Fibroblast of skin of back (primary cell): ENCODE measurements around the gene NXPH1.

Experiments
- DNase-seq: peaks from one replicate; pipeline ENCODE4 v3.0.0-alpha.2; 2013

Gene NXPH1

GRCh38 chr7:8509621-8510020 lies 76.2 kb downstream of the NXPH1 start:
- DNase-seq = no peak

GRCh38 chr7:8511855-8512254 lies 78.4 kb downstream of the NXPH1 start:
- no peak for DNase-seq

DNA sequence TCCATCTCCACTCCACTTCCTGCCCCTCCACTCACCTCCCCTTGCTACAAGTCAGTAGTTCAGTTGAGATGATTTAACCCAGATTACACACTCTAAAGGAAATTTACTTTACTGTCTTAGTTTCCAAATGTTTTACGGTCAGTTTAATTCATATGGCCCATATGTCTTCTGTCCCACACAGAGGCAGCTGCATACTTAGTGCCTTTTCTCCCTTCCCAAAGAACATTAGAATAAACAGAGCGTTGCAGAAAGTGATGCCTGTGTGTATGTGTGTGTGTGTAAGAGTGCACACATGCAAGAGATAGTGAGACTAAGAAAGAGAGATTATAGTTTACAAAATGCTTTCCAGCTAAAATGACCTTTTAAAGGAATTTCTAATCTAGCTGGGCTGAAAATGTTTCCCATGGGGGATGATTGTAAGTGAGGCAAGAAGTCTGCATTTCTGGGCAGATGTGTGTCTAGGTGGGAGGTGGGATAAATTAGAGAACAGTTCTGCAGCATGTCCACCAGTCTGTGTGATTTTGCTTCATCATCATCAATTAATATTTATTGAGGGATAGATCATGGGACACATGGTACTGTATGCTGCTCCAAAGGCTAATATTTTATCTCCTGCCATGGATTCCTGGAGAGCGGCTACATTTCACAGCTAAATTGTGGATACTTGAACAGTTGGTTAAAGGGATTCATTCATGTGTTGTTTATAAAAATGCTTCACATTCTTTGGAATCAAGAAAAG lies 81.5 kb downstream of the NXPH1 start:
- DNase-seq = no peak

DNA sequence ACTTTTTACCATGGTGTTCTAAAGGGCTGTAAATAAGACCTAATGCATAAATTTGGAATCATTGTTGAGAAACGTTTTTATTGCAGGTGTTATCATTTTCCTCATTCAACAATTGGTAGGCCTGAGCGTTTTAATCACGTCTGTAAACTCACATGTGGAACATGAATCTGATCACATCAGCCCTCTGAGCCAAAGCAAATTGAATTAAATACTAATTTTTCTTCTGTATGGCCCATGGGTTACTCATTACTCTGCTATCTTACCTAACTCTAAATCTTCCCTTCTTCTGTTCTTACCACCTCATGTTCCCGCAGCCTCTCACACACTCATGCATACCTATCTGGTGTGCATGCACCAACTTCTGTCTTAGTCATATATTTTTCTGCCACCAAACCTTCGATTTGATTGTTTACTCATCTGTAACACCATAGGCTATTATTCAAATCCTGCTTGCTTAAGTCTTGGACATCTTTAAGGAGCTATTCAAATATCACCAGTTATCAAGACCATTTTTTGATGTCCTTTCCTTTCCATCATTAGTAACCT lies 82.3 kb downstream of the NXPH1 start:
- DNase-seq = no peak

DNA sequence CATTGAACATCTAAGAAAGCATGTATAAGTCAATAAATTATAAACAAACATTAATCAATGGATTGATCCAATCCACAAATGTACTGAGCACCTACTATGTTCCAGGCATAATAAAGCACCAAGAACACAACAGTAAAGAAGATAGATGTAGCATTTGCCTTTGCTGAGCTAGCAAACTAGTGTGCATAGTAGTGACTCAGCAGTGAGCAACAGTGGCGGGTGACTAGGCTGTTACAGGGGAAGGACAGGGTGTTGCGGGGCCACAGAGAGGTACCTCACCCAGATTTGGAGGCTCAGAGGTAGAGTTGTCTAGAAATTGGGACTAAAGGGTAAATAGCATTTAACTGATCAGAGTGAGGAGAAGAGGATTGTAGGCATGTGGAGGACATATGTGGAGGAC lies 83.6 kb downstream of the NXPH1 start:
- DNase-seq = no peak

- DNase-seq = no peak
Measured at GRCh38 chr7:8528311-8528710, 94.9 kb downstream of the NXPH1 start.

- no peak for DNase-seq
Measured at GRCh38 chr7:8531991-8532515, 98.6 kb downstream of the NXPH1 start.

- DNase-seq = no peak
Measured at GRCh38 chr7:8536431-8536830, 103.0 kb downstream of the NXPH1 start.

GRCh38 chr7:8549046-8549445 lies 115.6 kb downstream of the NXPH1 start:
- DNase-seq = no peak

DNA sequence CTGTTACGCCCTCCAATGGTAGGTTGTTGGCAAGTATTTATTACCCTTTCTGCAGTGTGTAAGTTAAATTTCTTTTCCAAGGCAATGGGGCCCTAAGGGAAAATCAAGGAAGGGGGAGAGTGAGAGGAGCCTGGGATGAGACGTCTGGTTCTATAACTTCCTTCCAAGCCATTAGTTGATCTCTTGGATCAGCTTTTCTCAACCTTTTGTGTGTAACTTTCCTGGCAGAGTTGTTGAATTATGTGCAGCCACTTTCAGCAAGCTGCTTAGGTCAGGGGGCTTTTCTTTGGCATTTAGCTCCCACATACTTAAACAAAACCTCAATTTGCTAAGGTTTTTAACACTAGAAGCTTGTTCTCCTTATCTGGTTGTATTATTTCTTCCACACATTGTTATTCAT lies 127.1 kb downstream of the NXPH1 start:
- no peak for DNase-seq

DNA sequence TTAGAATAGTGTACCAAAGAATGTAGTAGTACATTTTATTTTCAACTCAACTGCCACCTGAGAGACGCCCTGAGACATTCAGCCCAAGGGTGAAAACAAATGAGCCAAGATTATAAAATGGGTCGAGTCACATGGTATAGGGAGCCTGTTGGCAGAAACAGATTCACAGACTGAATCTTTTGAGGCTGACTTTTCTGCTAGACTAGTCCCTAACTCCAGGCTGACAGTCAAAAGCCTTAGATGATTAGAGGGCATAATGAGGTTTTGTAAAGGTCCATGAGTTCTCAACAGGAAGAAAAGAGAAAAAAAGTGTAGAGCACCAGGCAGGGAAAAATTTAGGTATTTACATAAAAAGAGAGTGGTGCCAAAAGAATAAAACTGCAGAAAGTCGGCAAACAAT lies 128.0 kb downstream of the NXPH1 start:
- no peak for DNase-seq

DNA sequence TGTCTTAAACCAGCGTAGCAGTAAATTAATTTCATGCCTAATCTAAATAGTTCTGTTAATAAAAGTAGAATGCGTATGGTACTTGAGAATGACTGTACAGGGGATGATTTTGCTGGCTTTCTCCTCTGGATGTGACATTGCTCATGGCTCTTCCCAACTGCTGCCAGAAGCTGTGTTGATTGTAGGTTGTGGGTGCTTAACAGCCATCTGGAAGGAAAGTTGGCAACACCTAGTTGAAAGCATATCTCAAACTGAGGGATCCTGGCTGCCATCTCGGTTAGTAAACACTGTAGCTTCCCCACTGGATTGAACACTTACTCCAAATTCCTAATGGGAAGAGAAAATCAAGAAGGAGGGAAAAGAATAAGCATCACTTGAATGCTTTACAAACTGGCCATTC lies 130.9 kb downstream of the NXPH1 start:
- no peak for DNase-seq

- no peak for DNase-seq
Measured at GRCh38 chr7:8566016-8566415, 132.6 kb downstream of the NXPH1 start.

- no peak for DNase-seq
Measured at GRCh38 chr7:8567626-8568025, 134.2 kb downstream of the NXPH1 start.

DNA sequence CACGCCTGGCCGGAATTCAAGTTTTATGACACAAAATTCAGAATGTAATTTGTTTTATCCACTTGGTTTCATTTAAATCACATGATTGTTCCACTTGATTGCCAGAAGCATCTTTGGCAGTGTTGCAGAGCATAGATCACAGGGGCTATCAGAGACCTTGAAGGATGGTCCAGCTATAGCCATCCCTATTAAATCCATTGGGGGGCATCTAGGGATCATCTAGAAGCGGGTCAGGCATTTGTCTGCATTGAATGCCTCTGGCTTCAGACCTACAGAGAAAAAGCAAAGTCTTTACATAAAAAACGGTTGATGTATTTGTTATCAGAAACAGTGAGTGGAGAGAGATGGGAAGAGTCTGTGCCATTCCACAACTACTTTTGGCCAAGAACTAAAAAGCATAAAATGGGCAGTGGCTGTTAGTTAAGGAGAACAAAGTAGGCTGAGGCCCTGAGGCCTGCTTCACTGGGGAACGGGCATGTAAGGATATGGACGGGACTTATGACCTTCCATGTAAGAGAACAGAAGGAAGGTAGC lies 146.3 kb downstream of the NXPH1 start:
- no peak for DNase-seq

DNA sequence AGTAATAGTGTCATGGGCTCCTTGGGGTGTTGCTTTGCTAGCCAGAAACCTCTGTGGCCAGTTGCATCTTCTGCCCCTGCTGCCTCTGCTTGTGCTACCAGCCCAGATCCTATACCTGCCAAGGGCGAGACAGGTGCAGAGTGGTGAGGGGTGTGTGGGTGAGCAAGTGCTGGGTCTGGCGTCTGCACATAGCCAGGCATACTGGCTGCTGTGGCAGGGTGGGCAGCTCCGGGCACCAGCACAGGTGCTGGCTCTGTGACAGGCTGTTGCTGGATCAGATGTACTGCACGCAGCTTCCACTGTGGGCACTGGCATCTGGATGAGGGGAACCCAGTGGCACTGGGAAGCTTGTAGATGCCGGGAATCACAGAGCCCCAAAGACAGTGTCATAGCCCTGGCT lies 148.4 kb downstream of the NXPH1 start:
- no peak for DNase-seq

GRCh38 chr7:8582728-8583127 lies 149.3 kb downstream of the NXPH1 start:
- no peak for DNase-seq

DNA sequence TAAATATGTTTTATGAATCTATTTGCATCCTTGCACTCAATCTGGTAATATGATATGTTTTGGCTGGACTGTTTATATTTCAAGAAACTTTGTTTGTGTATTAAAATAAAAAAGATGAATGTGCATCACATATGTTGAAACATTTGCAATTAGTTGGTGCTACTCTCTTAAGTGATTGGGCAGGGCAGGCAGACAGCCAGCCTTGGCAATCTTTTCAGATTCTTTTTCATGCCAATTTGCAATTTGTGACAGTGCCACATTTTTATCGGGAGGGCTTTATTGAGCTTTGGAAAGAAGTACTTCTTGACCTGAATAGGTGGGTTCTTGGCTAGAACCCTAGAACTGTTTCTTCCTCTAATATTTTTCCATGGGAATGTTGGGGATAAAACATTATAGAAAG lies 152.2 kb downstream of the NXPH1 start:
- DNase-seq = no peak

DNA sequence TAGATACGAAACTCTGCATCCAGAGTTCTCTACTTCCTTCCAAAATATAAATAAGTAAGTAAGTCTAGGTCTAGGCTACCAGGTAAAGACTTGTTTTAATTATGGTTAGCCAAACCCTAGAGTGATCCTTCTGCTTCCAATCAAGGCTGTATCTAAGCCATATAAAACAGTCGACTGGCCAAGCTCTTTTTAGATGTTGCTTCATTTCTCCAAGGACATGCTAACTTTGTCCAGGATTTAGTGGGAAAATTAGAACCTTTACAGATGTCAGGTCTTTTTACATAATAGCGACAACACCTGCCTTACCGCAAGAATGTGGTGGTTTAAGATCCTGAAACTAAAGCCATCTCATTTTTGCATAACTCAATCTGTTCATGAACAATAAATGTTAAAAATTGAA lies 156.8 kb downstream of the NXPH1 start:
- no peak for DNase-seq

- DNase-seq = no peak
Measured at GRCh38 chr7:8590791-8591190, 157.4 kb downstream of the NXPH1 start.

DNA sequence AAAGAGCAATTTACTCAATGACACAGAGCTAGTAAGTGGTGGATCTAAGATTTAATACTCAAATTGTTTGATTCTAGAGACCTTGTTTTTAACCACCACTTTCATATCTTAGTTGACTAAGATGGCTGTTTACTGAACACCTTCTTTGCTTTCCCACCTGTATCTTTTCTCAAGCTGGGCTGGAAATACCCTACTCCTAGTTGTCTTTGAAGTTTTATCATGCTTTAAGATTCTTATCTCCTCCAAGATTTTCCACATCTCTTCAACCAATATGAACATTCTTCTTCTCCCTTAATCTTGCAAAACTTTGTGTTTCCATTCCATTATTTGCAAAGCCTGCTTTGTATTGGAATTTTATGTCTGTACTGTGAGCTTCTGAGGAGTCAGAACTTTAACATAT lies 157.9 kb downstream of the NXPH1 start:
- no peak for DNase-seq

GRCh38 chr7:8592167-8592566 lies 158.8 kb downstream of the NXPH1 start:
- DNase-seq = no peak

DNA sequence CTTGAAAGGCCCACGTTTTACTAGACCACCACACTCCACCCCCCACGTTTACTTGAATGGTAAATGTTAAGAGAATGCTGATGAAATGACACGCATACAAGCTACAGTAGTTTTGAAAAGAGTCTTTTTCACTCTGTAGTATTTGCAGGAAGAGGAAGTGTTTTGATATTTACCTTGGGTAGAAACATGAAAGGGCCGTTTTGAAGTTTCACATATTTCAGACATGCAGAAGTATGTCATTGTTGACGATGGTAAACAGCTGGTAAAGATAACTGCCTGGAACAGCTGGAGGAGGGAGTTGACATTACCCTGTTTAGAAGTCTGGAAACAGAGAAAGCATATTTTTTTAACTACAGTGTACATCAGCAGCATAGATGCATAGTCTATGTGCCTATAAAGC lies 160.7 kb downstream of the NXPH1 start:
- DNase-seq = no peak

GRCh38 chr7:8597565-8597964 lies 164.2 kb downstream of the NXPH1 start:
- no peak for DNase-seq
